Measurements from ENCODE around the gene FAM120AOS. TPM values are rescaled to one million over a fixed set of nuclear protein-coding genes. Genes with fewer than 3 reads are reported as not detected.

FAM120AOS gene
- total RNA-seq, 1 experiment from 2014 or later, result 53.6 TPM

GRCh38 chr9:93446073-93446472, 7.3 kb downstream of the FAM120AOS start:
- no peaks in the 10 kb centered on the region for H3K4me1 ChIP-seq (ENCODE audit: insufficient read depth, low read length)
- no peak for DNase-seq
- no peak overlapping the region for H3K4me2 ChIP-seq (ENCODE audit: insufficient read depth, insufficient read length, low read length)
- no peak overlapping the region for H3T11ph ChIP-seq (ENCODE audit: low read length)
- no peak overlapping the region for H4K91ac ChIP-seq (ENCODE audit: insufficient read length, low read depth, low read length)
- no peak overlapping the region for H2BK20ac ChIP-seq (ENCODE audit: low read depth, low read length, poor library complexity, severe bottlenecking)
- no peak overlapping the region for H3K9ac ChIP-seq (ENCODE audit: extremely low read depth, insufficient read length, low read length)
- H2AFZ ChIP-seq (ENCODE audit: low read length), result no peak overlapping the region
- H3K23ac ChIP-seq (ENCODE audit: insufficient read length, low read depth, low read length), result no peak overlapping the region
- Mint-ChIP-seq H3K4me1 (peaks cover 7 to 9% of the 10 kb centered on the region in 2 experiments; a peak in 2 of 4 replicates), H3K4me3 (no peak overlapping the region), H3K27me3 (ENCODE audit: low read depth) (no peaks in the 10 kb centered on the region), H3K27ac (peak overlapping the region in 1 of 3 experiments; percentile 29; a peak in 1 of 7 replicates), H3K9me3 (no peaks in the 10 kb centered on the region; a peak in 1 of 5 replicates), H3K36me3 (ENCODE audit: insufficient read depth in 1 of 3, low read depth in 3 of 3) (peaks cover 28 to 46% (median 44%) of the 10 kb centered on the region in 3 experiments)
- no peak overlapping the region for H3K56ac ChIP-seq (ENCODE audit: insufficient read length, low read depth, low read length)
- no peaks in the 10 kb centered on the region for H3K79me2 ChIP-seq (ENCODE audit: insufficient read depth, low read length)
- no peak overlapping the region for H2BK15ac ChIP-seq (ENCODE audit: low read depth, low read length)
- no peak overlapping the region for H4K8ac ChIP-seq (replicated peaks; ENCODE audit: insufficient read length, low read depth, low read length)
- H3K14ac ChIP-seq (ENCODE audit: insufficient read depth, low read length), result no peak overlapping the region
- H3K23me2 ChIP-seq (ENCODE audit: insufficient read length, low read depth, low read length, poor library complexity, severe bottlenecking), result peaks cover 7% of the 10 kb centered on the region
- H3K9me3 ChIP-seq (ENCODE audit: control insufficient read depth, low read depth, low read length), result no peaks in the 10 kb centered on the region
- no peak overlapping the region for H2AK5ac ChIP-seq (ENCODE audit: insufficient read length, low read length)
- H2BK12ac ChIP-seq (ENCODE audit: insufficient read length, low read depth, low read length), result no peak overlapping the region
- no peaks in the 10 kb centered on the region for H3K79me1 ChIP-seq (ENCODE audit: insufficient read depth, low read depth, low read length, poor library complexity, severe bottlenecking)
- no peak for TF ChIP-seq CTCF (conservative IDR thresholded peaks at IDR 0.05)
- H3K18ac ChIP-seq (ENCODE audit: insufficient read length, low read depth, low read length), result no peak overlapping the region
- H3K27ac ChIP-seq (ENCODE audit: insufficient read length, low read depth, low read length), result no peak overlapping the region
- H4K5ac ChIP-seq (ENCODE audit: insufficient read length, low read depth, low read length), result no peak overlapping the region
- WGBS (ENCODE audit: extremely low coverage, insufficient read length, low lambda C conversion rate), result no CpG with 5 or more reads among the region's 3 CpGs
- no peak overlapping the region for H2BK5ac ChIP-seq (ENCODE audit: insufficient read length, low read length)
- no peak overlapping the region for H2BK120ac ChIP-seq (ENCODE audit: low read depth, low read length, poor library complexity, severe bottlenecking)
- H3K4ac ChIP-seq (ENCODE audit: low read depth, low read length), result no peak overlapping the region
- H4K20me1 ChIP-seq (ENCODE audit: control insufficient read depth, insufficient read depth, insufficient read length), result peaks cover 4% of the 10 kb centered on the region
- H3K27me3 ChIP-seq (ENCODE audit: insufficient read depth, low read length), result no peaks in the 10 kb centered on the region

Measured in H9 (cell line).